ENCODE data around the gene ARAP3. TPM values are rescaled to one million over a fixed set of nuclear protein-coding genes. Genes with fewer than 3 reads are reported as not detected.

Gene ARAP3
- total and polyA plus RNA-seq, 2 donors (not counting 3 experiments of a cell fraction or from before 2014, with no cell fraction given): 60.6 to 136 TPM

- Histone ChIP-seq H3K4me3 (replicated peaks in 1 of 3; ENCODE audit: insufficient read depth in 1 of 3, low read depth in 1 of 3, low read length in 3 of 3) (no peak overlapping the region), H3K9ac (replicated peaks; ENCODE audit: extremely low read depth, insufficient read depth, low read length) (no peak overlapping the region), H3K27ac (ENCODE audit: insufficient read depth, low read depth, low read length) (no peak overlapping the region), H3K4me2 (ENCODE audit: insufficient read depth, low read length) (no peak overlapping the region), H3K79me2 (ENCODE audit: control insufficient read depth, insufficient read depth, low read length) (no peaks in the 10 kb centered on the region), H3K27me3 (ENCODE audit: control insufficient read depth in 2 of 2, insufficient read depth in 2 of 2, low read length in 2 of 2) (no peaks in the 10 kb centered on the region), H3K4me1 (ENCODE audit: control insufficient read depth, extremely low read depth, insufficient read depth, low read length) (peaks cover 9% of the 10 kb centered on the region), H4K20me1 (replicated peaks; ENCODE audit: control insufficient read depth, extremely low read depth, insufficient read depth, low read length) (no peaks in the 10 kb centered on the region), H3K36me3 (ENCODE audit: control insufficient read depth in 2 of 2, extremely low read depth in 1 of 2, insufficient read depth in 2 of 2, low read length in 2 of 2) (peaks cover 0 to 17% of the 10 kb centered on the region in 2 experiments), H2AFZ (ENCODE audit: low read depth, low read length) (no peak overlapping the region), H3K9me1 (replicated peaks; ENCODE audit: control insufficient read depth, extremely low read depth, insufficient read depth, low read length) (no peaks in the 10 kb centered on the region), H3K9me3 (replicated peaks; ENCODE audit: control insufficient read depth, insufficient read depth, low read length) (no peaks in the 10 kb centered on the region)
- no TSS peak for BruUV-seq (replicated peaks)
- intact Hi-C loops (cut with micrococcal nuclease): no loop called here
- DNase-seq (ENCODE audit: low read depth, low spot score): no peak
- TF ChIP-seq JUN (IDR thresholded peaks at IDR 0.05; ENCODE audit: borderline replicate concordance, insufficient read depth, insufficient read length, low read depth) (no peak), POLR2AphosphoS5 (IDR thresholded peaks at IDR 0.05; ENCODE audit: insufficient read depth, low read depth, low read length) (no peak), POLR2A (IDR thresholded peaks at IDR 0.05; ENCODE audit: low read depth, low read length) (no peak), FOS (IDR thresholded peaks at IDR 0.05; ENCODE audit: borderline replicate concordance, insufficient read depth, low read length) (no peak), CTCF (IDR thresholded peaks at IDR 0.05; ENCODE audit: extremely low read depth in 1 of 2, insufficient read depth in 1 of 2, low read depth in 1 of 2, low read length in 2 of 2) (no peak)
- FAIRE-seq: no peak
- dilution Hi-C loops (cut with MboI; ENCODE audit: extremely low pct_ligation_motif_present, low sequenced_read_pairs): no loop called here
- ChIA-PET CTCF (interaction anchor here (1.6 to 2.9 kb wide), 2 partner anchors 9 to 55 kb away, joined by 4 to 12 read pairs; no protein-coding TSS in a partner anchor), POLR2A (no interaction called here)
Observed at GRCh38 chr5:141647242-141647641, 34.8 kb downstream of the ARAP3 start.

GRCh38 chr5:141646026-141646425 is 36.0 kb downstream of the ARAP3 start:
- Histone ChIP-seq H3K27me3 (ENCODE audit: control insufficient read depth in 2 of 2, insufficient read depth in 2 of 2, low read length in 2 of 2) (no peaks in the 10 kb centered on the region), H2AFZ (ENCODE audit: low read depth, low read length) (no peak overlapping the region), H3K4me3 (replicated peaks in 1 of 3; ENCODE audit: insufficient read depth in 1 of 3, low read depth in 1 of 3, low read length in 3 of 3) (no peak overlapping the region), H3K9me3 (replicated peaks; ENCODE audit: control insufficient read depth, insufficient read depth, low read length) (no peaks in the 10 kb centered on the region), H3K79me2 (ENCODE audit: control insufficient read depth, insufficient read depth, low read length) (no peaks in the 10 kb centered on the region), H3K4me1 (ENCODE audit: control insufficient read depth, extremely low read depth, insufficient read depth, low read length) (peaks cover 7% of the 10 kb centered on the region), H3K27ac (ENCODE audit: insufficient read depth, low read depth, low read length) (no peak overlapping the region), H3K9me1 (replicated peaks; ENCODE audit: control insufficient read depth, extremely low read depth, insufficient read depth, low read length) (no peaks in the 10 kb centered on the region), H3K4me2 (ENCODE audit: insufficient read depth, low read length) (no peak overlapping the region), H3K36me3 (ENCODE audit: control insufficient read depth in 2 of 2, extremely low read depth in 1 of 2, insufficient read depth in 2 of 2, low read length in 2 of 2) (peaks cover 0 to 17% of the 10 kb centered on the region in 2 experiments), H3K9ac (replicated peaks; ENCODE audit: extremely low read depth, insufficient read depth, low read length) (no peak overlapping the region), H4K20me1 (replicated peaks; ENCODE audit: control insufficient read depth, extremely low read depth, insufficient read depth, low read length) (no peaks in the 10 kb centered on the region)
- CTCF ChIA-PET: interaction anchor here (0.7 to 2.1 kb wide), 3 partner anchors 9 to 54 kb away, joined by 3 to 9 read pairs (median 4); partner anchors contain the start of gene RELL2
- dilution Hi-C loops (cut with MboI; ENCODE audit: extremely low pct_ligation_motif_present, low sequenced_read_pairs): no loop called here
- intact Hi-C loops (cut with micrococcal nuclease): no loop called here
- POLR2A ChIA-PET: no interaction called here
- no peak for FAIRE-seq
- no peak for DNase-seq (ENCODE audit: low read depth, low spot score)
- no peak for TF ChIP-seq CTCF (IDR thresholded peaks at IDR 0.05; ENCODE audit: extremely low read depth in 1 of 2, insufficient read depth in 1 of 2, low read depth in 1 of 2, low read length in 2 of 2)
- TF ChIP-seq MAX (IDR thresholded peaks at IDR 0.05; ENCODE audit: insufficient read depth, insufficient read length): no peak
- TF ChIP-seq JUN (IDR thresholded peaks at IDR 0.05; ENCODE audit: borderline replicate concordance, insufficient read depth, insufficient read length, low read depth): no peak
- TF ChIP-seq EZH2 (IDR thresholded peaks at IDR 0.05; ENCODE audit: borderline replicate concordance, low read depth, low read length, severe bottlenecking): no peak
- no peak for TF ChIP-seq FOS (IDR thresholded peaks at IDR 0.05; ENCODE audit: borderline replicate concordance, insufficient read depth, low read length)
- TF ChIP-seq POLR2A (IDR thresholded peaks at IDR 0.05; ENCODE audit: low read depth, low read length): no peak
- no peak for TF ChIP-seq GATA2 (IDR thresholded peaks at IDR 0.05; ENCODE audit: insufficient read depth, insufficient read length, low read depth, low read length)
- no peak for TF ChIP-seq MYC (IDR thresholded peaks at IDR 0.05; ENCODE audit: low read depth, low read length)
- BruUV-seq (replicated peaks): no TSS peak

All from endothelial cell of umbilical vein (primary cell).